LNCAP (cell line): ENCODE data around the gene PFDN6.

Source experiments
- TF ChIP-seq, protein P1 (sequence below): fragments of 450-650 bp; IDR thresholded peaks from 2 replicates; pipeline ENCODE4 v1.5.1; 2017; ENCODE audit warnings: mild to moderate bottlenecking

The PFDN6 gene

DNA sequence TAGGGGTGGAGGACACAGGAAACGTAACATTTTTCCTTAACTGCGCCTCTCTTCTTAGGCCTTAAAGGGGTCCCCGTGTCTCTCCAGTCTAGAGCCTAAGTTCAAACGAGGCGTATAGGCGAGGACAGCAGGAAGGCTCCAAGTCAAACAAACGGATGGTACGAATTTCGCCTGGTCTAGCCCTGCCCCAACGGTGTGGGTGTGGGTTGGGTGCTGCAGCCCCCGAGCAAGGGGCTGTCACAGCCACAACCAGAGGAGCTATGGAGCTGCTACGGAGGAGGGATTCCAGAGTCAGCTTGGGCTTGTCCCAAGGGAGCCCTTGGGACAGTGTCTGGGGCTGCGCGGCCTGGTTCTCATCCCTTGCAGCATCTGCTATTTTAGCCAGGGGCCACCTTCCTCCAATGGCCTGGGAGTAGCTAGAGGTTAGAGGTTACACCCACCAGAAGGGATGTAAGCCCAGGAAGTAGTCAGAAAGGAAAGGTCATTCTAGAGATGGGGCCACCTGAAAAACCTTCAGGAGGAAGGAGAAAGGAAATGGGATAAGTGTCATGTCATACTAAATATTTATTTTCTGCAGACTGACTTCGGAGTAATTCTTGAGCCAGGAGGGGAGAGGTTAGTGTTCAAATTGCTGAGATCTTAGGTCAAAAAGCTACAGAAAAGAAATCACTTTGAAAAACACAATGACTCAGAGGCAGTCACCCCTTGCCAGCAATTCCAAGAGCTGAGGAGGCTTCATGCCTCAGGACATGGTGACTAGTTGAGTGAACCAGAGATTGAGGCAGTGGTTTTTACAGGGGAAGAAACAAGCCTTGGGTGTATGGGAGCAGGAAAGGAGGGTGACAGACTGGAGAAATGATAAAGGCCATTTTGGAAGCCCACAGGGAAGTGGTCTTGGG is 39.4 kb upstream of the PFDN6 start:
- TF ChIP-seq, protein P1, sequence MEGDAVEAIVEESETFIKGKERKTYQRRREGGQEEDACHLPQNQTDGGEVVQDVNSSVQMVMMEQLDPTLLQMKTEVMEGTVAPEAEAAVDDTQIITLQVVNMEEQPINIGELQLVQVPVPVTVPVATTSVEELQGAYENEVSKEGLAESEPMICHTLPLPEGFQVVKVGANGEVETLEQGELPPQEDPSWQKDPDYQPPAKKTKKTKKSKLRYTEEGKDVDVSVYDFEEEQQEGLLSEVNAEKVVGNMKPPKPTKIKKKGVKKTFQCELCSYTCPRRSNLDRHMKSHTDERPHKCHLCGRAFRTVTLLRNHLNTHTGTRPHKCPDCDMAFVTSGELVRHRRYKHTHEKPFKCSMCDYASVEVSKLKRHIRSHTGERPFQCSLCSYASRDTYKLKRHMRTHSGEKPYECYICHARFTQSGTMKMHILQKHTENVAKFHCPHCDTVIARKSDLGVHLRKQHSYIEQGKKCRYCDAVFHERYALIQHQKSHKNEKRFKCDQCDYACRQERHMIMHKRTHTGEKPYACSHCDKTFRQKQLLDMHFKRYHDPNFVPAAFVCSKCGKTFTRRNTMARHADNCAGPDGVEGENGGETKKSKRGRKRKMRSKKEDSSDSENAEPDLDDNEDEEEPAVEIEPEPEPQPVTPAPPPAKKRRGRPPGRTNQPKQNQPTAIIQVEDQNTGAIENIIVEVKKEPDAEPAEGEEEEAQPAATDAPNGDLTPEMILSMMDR, result no peak

DNA sequence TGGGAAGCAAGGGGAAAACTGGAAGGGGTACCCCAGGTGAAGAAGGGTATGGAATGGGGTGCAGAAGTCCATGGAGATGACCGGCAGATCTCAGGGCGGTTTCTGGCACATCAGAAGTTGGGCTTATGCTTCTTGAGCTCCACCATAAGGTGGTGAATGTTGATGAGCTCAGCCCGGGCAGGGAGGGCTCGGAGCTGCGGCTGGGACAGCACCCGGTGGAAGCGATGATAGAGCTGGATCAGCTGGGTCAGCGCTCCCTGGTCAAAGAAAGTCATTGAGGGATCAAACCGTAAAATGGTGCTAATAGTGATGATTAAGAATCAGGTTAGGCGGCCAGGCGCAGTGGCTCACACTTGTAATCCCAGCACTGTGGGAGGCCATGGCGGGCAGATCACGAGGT is 38.7 kb upstream of the PFDN6 start:
- TF ChIP-seq, protein P1, result no peak

DNA sequence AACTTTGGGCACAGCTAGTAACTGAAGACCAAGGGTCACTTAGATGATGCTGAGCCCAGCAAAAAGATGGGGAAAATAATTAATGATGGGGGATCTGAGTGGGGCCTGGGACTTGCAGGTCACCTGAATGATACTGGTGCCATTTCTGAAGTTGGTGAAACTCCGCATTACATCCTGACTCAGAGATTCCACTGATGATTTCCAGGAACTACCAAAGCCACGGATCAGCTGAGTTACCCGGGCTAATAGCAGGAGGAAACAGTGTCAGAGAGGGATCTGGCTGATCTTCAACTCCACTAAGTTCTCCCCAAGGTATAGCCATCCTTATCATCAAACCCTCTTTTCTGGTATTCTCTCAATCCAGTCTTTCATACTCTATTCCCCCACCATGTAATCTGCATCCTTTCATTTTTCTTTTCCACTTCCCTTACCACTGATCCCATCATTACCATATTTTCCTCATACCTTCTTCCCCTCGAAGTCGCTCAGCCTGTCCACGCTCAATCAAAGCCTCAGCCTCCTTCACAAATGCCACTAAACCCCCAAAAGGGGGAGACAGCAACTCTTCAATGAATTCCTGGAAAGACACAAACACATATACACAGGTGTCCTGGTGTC is 37.9 kb upstream of the PFDN6 start:
- TF ChIP-seq, protein P1, result no peak

DNA sequence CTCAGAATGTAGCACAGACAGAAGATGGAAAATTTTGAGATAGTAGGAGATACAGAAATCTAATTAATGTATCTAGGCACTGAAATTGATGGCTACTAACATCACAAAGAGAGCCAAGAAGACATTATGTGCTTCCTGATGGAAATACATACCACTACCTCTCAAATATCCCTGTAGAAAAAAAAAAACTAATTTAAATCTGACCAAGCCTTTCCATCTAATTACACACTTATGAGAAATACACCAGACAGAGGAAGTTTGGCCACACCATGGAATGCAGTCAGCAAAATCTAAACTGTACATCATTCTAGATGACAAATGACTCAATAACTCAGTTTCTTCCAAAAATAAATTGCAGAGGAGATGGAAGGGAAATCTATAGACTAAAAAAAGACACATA is 36.6 kb upstream of the PFDN6 start:
- TF ChIP-seq, protein P1, result no peak

DNA sequence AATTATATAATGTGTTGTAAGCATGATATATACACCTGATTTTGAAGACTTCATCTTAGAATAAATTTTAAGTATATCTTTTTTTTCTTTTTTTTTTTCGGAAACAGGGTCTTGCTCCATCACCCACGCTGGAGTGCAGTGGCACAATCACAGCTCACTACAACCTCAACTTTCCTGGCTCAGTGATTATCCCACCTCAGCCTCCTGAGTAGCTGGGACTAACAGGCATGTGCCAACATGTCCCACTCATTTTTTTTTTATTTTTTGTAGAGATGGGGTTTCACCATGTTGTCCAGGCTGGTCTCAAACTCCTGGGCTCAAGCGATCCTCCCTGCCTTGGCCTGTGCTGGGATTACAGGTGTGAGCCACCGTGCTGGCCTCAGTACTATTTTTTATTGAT is 34.8 kb upstream of the PFDN6 start:
- TF ChIP-seq, protein P1, result no peak

DNA sequence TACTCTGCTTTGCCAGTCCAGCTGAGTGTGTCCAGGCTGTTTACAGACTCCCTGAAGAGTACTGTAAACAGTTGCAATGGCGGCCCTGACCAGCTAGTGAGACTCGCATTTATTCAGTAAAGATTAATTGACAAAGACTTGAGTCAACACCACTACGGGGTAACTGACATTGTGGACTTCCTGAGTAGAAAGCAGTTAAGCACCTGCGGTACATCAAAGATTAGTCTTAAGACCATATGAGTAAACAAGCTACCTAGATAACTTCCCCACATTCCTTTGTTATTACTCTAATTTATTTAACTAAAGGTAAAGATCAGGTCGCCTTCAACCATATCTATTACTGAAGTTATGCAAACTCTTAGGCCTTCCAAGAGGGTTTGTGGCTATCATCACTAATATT is 30.4 kb upstream of the PFDN6 start:
- TF ChIP-seq, protein P1, result no peak

DNA sequence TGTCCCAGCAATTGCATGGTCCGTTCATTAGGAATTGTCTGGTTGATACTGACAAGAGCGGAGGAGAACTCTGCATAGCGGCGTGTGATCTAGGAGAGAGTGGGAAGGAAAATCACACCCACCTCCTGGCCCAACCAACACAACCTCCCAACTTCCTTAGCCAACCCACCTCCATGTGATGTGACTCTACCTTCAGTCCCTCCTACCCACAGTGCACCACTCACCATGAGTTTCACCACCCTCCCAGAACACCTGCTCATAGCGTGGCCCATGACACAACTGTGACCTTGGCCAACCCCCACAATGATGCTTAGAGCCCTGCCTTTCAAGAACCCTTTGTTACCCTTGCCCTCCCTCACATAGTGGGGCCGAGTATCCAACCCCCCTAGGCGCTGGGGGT is 25.4 kb upstream of the PFDN6 start:
- TF ChIP-seq, protein P1, result no peak
